HEK293 (cell line): Measurements from ENCODE around the gene TBCCD1.
A peak's percentile ranks its signal among the peaks of the same experiment; 100 is the strongest.

ENCODE experiments used
- BCL6B ChIP-seq: fragments of 450-650 bp; formaldehyde crosslinking; IDR thresholded peaks from 2 replicates; pipeline ENCODE4 v1.5.1; 2017; ENCODE audit warnings: missing biosample characterization, missing genetic modification characterization
- GFI1B ChIP-seq: fragments of 450-650 bp; formaldehyde crosslinking; IDR thresholded peaks from 2 replicates; pipeline ENCODE4 v1.5.1; 2016; ENCODE audit warnings: missing biosample characterization, missing genetic modification characterization
- HIC1 ChIP-seq: fragments of 450-650 bp; formaldehyde crosslinking; IDR thresholded peaks from 2 replicates; pipeline ENCODE4 v1.5.1; 2016; ENCODE audit warnings: missing biosample characterization, missing genetic modification characterization
- KLF1 ChIP-seq: fragments of 450-650 bp; formaldehyde crosslinking; IDR thresholded peaks from 2 replicates; pipeline ENCODE4 v1.5.1; 2016; ENCODE audit warnings: missing biosample characterization, missing genetic modification characterization
- RBAK ChIP-seq: fragments of 450-650 bp; formaldehyde crosslinking; IDR thresholded peaks from 2 replicates; pipeline ENCODE4 v1.5.1; 2016; ENCODE audit warnings: missing biosample characterization, missing genetic modification characterization
- SP3 ChIP-seq: fragments of 450-650 bp; formaldehyde crosslinking; IDR thresholded peaks from 2 replicates; pipeline ENCODE4 v1.5.1; 2016; ENCODE audit warnings: missing biosample characterization, missing genetic modification characterization
- TSHZ1 ChIP-seq: fragments of 450-650 bp; formaldehyde crosslinking; IDR thresholded peaks from 2 replicates; pipeline ENCODE4 v1.5.1; 2016; ENCODE audit warnings: missing biosample characterization, missing genetic modification characterization, borderline replicate concordance
- ZBTB1 ChIP-seq: fragments of 450-650 bp; formaldehyde crosslinking; IDR thresholded peaks from 2 replicates; pipeline ENCODE4 v1.5.1; 2016; ENCODE audit warnings: missing biosample characterization, missing genetic modification characterization
- ZNF132 ChIP-seq: fragments of 450-650 bp; formaldehyde crosslinking; IDR thresholded peaks from 2 replicates; pipeline ENCODE4 v1.5.1; 2017; ENCODE audit warnings: missing biosample characterization, missing genetic modification characterization, borderline replicate concordance
- ZNF140 ChIP-seq: fragments of 450-650 bp; formaldehyde crosslinking; IDR thresholded peaks from 2 replicates; pipeline ENCODE4 v1.5.1; 2016; ENCODE audit warnings: missing biosample characterization, missing genetic modification characterization
- ZNF146 ChIP-seq: fragments of 450-650 bp; formaldehyde crosslinking; IDR thresholded peaks from 2 replicates; pipeline ENCODE4 v1.5.1; 2016; ENCODE audit warnings: missing biosample characterization, missing genetic modification characterization
- ZNF148 ChIP-seq: fragments of 450-650 bp; formaldehyde crosslinking; IDR thresholded peaks from 2 replicates; pipeline ENCODE4 v1.5.0; 2017; ENCODE audit warnings: missing biosample characterization, missing genetic modification characterization, borderline replicate concordance
- ZNF394 ChIP-seq: fragments of 450-650 bp; formaldehyde crosslinking; IDR thresholded peaks from 2 replicates; pipeline ENCODE4 v1.5.1; 2016; ENCODE audit warnings: missing biosample characterization, missing genetic modification characterization, mild to moderate bottlenecking, moderate library complexity, borderline replicate concordance
- ZNF398 ChIP-seq: fragments of 450-650 bp; formaldehyde crosslinking; IDR thresholded peaks from 2 replicates; pipeline ENCODE4 v1.5.1; 2017; ENCODE audit warnings: missing biosample characterization, missing genetic modification characterization
- ZNF449 ChIP-seq: fragments of 450-650 bp; formaldehyde crosslinking; IDR thresholded peaks from 2 replicates; pipeline ENCODE4 v1.5.1; 2017; ENCODE audit warnings: missing biosample characterization, mild to moderate bottlenecking, missing genetic modification characterization, moderate library complexity
- ZNF488 ChIP-seq: fragments of 450-650 bp; formaldehyde crosslinking; IDR thresholded peaks from 2 replicates; pipeline ENCODE4 v1.5.1; 2016; ENCODE audit warnings: missing biosample characterization, missing genetic modification characterization
- ZNF561 ChIP-seq: fragments of 450-650 bp; IDR thresholded peaks from 2 replicates; pipeline ENCODE4 v1.5.1; 2018; ENCODE audit warnings: missing biosample characterization, missing genetic modification characterization, borderline replicate concordance
- ZNF596 ChIP-seq: fragments of 450-650 bp; IDR thresholded peaks from 2 replicates; pipeline ENCODE4 v1.5.0; 2018; ENCODE audit warnings: missing biosample characterization, mild to moderate bottlenecking, missing genetic modification characterization, moderate library complexity
- ZNF639 ChIP-seq: fragments of 450-650 bp; formaldehyde crosslinking; IDR thresholded peaks from 2 replicates; pipeline ENCODE4 v1.5.1; 2016; ENCODE audit warnings: missing biosample characterization, missing genetic modification characterization
- ZNF660 ChIP-seq: fragments of 450-650 bp; IDR thresholded peaks from 2 replicates; pipeline ENCODE4 v1.5.1; 2018; ENCODE audit warnings: missing biosample characterization, mild to moderate bottlenecking, missing genetic modification characterization

The TBCCD1 gene

GRCh38 chr3:186567072-186567921 lies at the start of gene TBCCD1 (continued):
- peak; percentile 60 for TF ChIP-seq ZNF561 (tag by site-specific recombination)
- no peak; the same call in none of the 2 replicates for TF ChIP-seq GFI1B (tag by site-specific recombination)
- TF ChIP-seq ZNF140: no peak
- no peak for TF ChIP-seq ZNF132 (tag by site-specific recombination)
- TF ChIP-seq BCL6B (tag by site-specific recombination): no peak
- no peak for TF ChIP-seq RBAK (tag by site-specific recombination)
- no peak for TF ChIP-seq SP3 (tag by site-specific recombination)
- TF ChIP-seq ZNF146 (tag by site-specific recombination): no peak
- peak; percentile 39; the same call in 1 of the 2 replicates for TF ChIP-seq ZNF394
- no peak for TF ChIP-seq ZNF398 (tag by site-specific recombination)
- no peak for TF ChIP-seq ZNF488 (tag by site-specific recombination)
- no peak for TF ChIP-seq ZBTB1 (tag by site-specific recombination)
- TF ChIP-seq ZNF639 (tag by site-specific recombination): no peak
- no peak for TF ChIP-seq HIC1 (tag by site-specific recombination)
- no peak for TF ChIP-seq ZNF148
- TF ChIP-seq ZNF449: no peak
- TF ChIP-seq KLF1 (tag by site-specific recombination): no peak; the same call in 1 of the 2 replicates
- peak; percentile 87; the same call in 1 of the 2 replicates for TF ChIP-seq ZNF660 (tag by site-specific recombination)
- TF ChIP-seq TSHZ1: no peak
- TF ChIP-seq ZNF596: no peak
